Measurements from ENCODE around the gene ARID5A.
A peak's percentile ranks its signal among the peaks of the same experiment; 100 is the strongest.

ARID5A gene

DNA sequence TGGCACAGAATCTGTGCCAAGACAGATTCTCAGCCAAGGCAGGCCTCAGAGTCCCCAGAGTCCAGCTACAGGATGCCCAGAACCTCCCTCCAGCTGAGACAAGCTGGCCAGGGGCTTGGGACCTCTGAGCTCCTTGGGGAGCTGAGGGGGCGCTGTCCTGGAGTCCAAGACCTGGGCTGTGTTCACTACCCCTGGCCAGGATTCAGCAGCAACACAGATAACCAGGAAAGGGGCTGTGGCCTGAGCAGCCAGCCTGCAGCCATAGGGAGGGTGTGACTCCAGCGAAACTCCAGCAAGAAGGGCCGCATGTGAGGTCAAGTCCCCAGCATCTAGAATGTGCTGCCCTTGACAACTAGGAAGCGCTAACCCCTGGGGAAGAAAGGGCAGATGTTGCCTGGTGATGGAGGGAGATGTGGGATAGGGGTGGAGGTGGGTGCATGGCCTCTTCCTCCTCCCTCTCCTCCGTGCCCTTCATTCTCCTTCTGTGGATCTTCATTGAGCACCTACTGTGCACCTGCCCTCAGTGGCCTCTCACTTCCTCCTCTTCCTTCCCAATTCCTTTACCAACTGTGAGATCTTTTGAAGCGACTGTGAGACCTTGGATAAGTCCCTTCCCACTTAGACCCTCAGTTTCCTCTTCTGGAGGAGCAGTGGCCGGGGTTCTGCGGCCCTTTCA lies 7.7 kb upstream of the ARID5A start:
- no peak for DNase-seq

DNA sequence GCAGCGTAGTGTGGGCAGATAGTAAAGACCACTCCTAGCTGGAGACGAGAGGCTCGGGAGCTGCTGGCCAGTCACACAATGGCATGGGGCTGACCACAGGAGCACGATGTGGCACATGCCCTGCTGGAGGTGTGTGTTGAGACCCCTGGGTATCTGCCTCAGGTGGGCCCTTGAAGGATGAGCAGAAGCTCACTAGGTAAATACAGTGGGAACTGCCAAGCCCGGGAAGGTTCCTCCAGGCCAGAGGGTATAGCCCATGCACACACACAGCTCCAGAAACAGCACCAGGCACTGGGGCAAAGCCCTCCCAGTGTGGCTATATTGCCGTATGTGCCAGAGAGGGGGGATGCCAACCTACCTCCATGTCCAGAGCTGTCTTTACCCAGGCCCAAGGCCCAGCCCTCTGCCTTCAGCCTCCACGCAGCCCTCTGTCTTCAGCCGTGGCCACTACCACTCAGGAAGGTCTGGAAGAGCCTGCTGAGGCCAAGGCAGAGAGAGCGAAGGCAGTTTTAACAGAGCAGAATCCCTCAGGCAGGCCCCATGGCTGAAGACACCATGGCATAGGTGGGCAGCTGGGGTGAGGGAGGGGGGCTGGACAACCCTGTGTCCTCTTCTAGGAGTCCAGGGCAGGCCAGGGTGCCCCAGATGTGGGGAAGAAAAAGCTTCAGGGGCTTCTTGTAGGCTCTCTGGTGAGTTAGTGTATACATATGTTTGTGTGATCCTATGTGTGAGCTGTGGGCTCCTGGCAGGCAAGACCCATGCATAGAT lies 7.0 kb upstream of the ARID5A start:
- no peak for DNase-seq

DNA sequence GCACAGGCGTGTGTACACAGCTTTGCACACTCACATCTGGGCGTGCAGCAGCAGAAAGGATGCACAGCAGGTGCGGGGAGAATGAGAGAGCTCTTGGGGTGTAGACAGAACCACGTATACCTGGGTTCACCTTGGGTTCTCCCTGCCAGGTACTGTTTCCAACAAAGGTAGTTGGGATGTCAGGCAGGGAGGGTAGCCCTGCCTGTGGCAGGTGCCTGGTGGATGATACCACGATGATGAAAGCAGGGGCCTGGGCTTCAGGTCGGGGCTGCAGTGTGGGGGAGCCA lies 6.5 kb upstream of the ARID5A start:
- no peak for DNase-seq

DNA sequence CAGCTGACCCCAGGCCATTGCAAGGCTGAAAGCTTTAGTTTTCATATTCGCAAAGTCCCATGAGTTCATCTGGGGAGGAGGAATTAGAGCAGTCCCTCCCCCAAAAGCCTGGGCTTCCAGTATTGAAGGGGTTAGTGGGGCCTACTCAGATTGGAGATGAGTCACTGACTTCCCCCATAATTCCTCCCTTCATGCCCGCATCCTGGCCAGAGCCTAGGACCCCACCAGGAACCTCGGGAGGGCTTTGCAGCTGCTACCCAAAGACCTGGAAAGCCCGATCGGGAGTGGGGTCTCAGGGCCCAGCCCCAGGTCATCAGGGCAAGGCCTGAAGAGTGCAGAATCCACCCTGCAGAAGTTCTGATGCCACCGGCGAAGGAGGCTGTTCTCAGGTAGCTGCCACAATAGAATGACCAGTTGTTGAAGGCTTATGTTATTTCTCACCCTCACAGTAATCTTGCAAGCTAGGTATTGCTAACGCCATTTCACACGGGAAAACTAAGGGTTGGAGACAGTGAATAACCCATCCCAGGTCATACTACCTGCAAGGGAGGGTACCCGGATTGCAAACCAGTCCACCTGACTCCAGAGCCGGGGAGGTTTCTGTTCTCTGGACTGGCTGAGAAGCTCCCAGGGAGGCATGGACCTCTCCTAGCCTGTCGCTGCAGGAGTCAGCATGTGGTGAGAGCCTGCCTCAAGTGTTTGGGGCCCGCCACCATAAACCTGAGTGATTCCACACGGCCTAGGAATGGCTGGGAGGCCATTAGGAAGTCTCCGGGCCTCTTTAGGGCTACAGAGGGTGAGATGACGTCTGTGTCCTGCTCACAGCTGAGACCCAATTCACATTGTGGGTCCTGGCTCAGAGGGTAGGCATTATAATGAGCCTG lies 5.8 kb upstream of the ARID5A start:
- no peak for DNase-seq

DNA sequence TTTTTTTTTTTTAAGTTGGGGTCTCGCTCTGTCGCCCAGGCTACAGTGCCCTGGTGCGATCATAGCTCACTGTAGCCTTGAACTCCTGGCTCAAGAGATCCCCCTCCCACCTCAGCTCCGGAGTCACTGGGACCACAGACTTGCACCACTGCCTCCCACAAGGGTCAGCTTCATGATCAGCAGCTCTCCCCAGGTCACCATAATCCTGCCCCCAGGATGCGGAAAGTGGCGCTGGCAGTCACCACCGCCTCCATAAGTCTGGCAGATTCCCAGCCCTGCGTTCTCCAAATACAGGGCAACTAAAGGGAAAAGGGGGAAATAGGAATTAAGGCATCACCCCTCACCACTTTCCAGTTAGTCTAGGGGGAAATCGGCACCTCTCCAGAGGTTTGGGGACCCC lies 5.2 kb upstream of the ARID5A start:
- DNase-seq: no peak

DNA sequence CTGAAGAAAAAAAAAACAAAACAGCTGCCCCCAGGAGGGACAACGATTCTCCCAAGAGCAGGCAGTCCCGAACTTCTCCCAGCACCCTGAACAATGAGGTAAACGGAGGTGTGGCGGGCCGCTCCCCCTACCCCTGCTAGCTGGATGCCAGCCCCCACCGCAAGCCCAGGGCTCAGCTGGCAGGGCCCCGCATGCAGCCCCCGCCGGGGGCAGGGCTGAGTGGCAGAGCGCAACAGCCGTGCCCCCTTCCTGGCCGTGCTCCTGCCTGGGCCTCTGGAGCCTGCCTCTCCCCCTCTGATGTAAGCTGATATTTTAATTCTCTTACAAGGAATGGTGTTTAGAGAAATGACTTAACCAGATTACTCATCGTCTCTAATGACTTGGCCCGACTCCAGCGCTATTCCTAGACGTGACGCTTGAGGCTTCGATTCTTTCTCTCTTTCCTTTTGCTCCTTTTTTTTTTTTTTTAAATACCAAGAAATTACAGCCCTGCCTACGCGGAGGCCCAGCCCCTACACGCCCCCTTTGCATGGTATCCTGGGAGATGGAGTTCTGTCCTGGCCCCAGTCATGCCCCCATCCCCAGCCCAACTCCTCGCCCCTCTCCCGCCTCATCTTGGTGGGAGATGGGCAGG lies 4.6 kb upstream of the ARID5A start:
- peak; percentile 87 to 89 for DNase-seq

DNA sequence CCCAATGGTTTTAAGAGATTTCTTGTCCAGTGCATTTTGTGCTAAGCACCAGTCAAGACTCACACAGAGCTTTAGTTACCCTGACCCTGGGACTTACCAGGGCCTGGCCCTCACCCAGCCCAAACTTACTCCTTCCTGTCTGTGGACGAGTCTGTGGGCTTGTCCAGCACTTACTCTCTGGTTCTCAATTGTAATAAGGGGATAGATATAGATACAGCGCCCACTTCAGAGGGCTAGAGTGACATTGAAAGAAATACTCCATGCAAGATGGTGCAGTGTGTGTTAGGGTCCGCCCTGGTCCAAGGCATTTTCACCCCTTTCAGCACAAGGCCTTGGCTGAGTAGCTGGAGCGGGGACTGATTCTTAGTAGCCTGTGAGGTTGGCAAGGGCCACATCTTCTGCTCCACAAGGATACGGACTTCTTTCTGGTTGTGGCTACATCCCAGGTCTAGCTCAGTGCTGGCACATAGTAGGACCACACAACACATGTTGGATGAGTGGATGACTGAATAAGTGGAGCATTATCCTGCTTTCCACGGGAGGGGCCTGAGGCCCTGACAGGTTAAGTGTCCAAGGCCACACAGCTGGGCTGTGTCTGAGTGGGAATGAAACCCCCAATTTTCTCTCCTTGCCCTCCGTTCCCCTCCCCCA lies 3.8 kb upstream of the ARID5A start:
- DNase-seq: no peak

DNA sequence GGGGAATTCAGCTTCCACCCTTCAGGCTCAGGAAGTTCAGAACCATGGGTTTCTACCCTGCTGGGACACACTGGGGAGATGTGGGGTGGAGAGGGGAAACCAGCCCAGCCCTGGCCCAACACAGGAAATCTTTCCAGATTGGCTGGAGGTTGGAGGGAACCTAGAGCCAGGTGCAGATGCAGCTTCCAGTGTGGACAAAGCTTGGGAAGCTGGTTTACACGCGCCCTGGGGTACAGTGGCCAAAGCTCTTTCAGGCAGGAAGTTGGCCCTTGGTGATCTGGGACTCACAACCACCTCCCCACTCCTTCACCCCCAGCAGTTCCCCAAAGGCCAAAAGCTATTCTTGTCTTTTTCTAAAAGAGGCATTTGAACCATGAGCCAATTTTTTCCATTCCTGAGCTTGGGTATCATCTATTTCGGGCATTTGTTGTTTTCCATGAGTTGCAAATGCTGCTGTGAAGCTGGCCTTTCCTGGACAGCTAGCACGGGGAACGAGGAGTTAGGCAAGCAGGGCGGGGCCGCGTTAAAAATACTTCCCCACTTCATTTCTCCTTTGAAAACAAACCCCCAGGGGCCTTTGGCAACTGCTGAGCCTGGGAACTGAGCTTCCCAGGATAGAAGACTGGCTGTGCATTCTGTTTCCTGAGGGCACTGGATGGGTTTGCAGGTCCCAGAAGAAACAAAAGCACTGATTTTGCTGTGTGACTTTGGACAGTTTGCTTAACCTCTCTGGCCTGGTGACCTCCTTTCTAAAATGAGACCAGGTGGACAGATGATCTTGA lies 3.1 kb upstream of the ARID5A start:
- DNase-seq: no peak

DNA sequence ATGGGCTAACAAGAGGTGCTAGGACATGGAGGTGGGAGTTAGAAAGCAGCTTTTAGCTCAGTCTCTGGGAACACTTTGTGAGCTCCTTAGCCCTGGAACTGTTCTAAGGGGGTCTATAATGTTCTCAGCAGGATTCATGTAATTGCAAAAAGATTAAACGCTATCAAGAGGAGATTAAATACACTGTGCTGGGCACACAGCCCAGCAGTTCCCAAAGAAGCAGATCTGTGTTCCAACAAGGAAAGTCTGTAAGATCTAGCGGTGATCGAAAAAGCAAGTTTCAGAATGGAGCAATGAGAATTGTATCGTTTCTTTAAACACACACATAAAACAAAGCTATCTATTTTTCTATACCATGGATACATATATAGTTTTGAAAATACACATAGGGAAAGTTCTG lies 2.4 kb upstream of the ARID5A start:
- DNase-seq: no peak

DNA sequence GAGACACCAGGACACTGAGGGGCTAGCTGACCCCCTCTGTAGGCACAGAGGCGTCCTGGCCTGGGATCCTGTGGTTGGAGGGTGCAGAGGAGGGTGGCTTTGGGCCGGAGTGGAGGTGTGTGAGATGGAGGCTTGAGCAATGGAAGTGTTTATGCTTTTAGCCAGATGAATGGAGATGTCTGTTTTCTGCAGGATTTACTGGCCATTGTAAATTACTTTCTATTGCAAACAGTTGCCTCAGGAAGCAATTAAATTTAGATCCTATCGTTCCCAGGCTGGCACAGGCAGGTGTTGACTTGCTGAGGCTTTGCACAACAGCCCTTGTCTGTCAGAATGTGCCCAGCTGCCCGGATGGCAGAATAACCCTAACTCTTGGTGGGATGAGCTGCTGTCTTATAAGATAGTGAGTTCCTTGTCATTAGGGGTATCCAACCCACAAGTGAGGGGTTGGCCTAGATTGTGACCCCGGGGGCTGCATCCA lies 1.8 kb upstream of the ARID5A start:
- no peak for DNase-seq

DNA sequence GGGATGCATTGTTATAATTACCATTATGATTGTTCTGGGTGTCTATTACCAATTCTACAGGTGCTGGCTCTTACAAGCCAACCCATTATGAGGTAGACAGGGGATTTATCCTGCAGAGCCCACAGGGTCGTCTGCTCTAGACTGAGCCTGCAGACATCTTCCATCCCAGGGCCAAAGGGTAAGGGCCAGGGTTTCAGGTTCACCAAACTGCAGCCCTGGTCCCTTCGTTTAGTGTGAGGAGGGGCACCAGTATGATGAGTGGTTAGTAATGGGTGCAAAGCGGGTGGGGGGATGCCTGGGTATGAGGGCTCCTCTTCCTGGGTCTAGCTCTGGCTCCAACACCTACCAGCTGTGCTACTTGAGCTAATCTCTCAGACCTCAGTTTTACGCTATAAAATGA lies 1.2 kb upstream of the ARID5A start:
- no peak for DNase-seq

DNA sequence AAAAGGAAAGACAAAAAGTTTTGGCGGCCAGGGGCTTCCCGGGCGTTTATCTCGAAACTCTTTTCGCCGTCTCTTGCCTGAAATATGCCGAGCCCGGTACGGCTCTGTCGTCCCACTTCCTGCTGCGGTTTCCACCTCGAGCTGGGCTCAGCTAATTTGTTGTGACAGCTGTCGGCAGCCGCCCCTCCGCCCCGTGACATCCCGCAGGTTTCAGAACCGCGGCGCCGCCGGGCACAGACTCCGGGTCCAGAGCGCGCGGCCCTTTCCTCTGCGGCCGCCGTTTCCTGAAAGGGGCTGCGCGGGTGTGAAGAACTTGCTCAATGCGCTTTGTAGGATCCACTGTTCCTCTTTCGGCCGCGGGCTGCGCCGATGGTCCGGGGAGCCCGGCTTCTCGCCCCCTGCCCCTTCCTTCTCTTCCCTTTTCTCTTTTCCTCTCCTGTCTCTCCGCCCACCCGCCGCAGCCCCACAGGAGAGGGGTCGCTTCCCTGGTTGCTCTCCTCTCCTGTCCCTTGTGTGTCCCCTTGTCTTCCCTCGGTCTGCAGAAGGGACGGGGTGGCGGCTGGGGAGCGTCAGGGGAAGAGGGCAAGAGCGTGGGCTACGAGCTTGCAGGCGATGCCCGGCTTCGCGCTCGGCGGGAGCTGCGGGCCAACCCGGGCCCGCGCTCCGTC lies 648 bp downstream of the ARID5A start:
- peak; percentile 85 to 88 for DNase-seq

DNA sequence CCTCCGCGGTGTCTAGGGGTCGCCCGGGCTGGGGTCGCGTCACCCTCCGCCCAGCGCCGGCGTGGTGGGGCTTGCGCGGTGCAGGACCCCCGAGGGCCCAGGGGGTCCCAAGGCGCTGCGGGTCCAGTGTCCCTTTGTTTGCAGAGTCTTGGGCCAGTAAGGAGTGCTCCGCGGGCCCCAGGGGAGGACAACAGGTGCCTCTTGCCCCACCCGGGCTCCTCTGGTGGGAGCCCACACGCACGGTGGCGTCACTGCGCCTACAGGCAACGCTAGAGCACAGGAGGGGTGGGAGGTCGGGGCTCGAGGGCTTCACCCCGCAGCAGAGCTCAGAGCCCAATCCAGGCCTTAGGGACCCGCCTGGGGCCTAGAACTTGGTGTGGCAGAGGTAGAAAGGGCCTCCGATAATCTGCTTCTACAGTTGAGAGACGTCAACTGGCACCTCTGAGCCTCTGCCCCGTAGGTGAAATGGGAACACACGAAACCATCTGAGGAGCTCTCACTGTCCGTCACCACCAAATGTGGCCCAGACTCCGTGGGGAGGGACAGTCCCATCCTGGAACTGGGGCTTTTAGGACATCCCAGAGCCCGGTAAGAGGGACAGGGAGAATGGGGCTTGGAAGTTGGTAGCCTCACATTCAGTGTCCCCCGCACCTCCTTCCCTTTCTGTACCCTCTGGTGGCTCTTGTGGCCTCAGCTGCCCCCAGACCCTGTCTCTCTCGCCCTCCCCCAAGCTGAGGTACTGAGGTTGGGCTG lies 1.4 kb downstream of the ARID5A start:
- DNase-seq: peak; percentile 46 to 58

DNA sequence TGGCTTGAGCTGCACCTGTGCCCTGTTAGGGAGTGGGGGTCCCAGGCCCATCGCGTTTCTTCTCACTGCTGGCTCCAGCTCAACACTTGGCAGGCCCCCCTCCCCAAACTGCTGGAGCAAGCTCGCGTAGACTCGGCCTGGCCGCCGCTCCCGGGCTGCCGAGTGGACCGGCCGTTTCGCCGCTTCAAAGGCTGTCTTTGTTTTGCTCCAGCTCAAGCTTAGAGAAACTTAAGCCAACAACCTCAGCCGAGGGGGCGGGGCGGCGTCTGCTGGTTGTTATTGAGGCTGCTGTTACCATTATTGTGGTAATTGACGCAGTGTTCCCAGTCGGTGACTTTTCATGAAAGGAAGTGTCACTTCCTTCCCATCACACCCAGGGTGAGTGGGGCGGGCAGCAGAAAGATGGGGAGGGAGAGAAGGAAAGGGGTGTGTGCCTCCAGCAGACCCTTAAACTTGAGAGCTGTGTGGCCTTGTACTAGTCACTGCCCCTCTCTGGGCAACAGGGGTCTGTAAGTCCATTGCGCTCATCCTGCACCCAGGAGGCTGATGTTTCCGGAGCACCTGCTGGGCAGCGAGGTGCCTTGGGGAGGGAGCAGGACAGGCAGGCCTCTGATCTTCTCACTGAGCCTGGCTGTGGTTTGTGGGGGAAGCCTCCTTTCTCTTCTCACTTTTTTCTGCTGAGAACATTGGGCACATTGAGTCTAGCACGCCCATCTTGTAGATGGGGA lies 2.1 kb downstream of the ARID5A start:
- DNase-seq: peak; percentile 90 to 95

DNA sequence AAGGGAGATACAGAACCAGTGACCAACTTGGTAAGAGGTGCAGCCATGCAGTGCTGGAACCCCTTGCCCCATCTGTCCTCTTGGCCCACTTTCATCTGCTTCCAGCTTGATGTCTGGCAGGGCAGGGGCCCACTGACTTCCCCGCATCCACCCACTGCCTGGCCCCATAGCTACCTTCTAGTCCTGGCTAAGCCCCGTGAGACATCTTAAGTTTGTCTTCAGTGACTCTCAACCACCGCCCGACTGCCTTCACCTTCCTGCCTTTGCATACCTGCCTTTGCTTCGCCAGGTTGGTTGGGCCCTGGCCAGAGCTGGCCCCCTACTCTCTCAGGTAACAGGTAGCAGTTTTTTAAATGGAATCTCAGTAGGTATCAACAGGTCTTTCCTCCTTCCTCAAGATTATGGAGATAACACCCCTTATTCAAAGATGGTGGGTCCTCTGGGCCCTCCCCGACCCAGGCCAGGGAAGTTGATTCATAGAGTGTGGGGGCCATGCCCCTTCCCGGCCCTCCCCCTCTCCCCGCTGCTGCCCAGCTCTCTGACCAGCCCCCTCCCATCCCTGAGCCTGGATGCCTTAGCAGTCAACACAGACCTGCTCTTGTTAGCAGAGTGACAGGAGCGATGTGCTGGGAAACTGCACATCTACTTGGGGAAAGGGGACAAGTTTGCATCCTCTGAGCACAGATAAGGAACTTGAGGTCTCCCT lies 2.8 kb downstream of the ARID5A start:
- peak in 1 of 2 donors; percentile 42 for DNase-seq

DNA sequence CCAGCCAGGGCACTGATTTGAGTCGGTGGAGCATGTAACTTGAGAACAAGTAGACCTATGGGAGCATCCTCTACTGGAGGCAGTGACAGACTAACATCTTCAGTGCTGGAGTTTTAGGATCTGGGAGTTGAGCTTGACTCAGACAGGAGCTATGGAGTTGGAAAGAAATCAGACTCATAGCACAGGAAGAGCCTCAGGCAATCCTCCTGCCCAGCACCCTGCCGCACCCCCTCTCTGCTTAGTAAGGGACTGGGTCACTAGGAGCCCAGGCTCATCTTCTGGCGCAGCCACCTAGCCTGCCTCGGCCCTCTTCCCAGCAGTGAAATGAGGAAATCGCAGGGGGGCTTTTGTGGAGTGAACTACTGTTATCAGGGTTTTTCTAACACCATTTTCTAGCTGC lies 3.6 kb downstream of the ARID5A start:
- no peak for DNase-seq

DNA sequence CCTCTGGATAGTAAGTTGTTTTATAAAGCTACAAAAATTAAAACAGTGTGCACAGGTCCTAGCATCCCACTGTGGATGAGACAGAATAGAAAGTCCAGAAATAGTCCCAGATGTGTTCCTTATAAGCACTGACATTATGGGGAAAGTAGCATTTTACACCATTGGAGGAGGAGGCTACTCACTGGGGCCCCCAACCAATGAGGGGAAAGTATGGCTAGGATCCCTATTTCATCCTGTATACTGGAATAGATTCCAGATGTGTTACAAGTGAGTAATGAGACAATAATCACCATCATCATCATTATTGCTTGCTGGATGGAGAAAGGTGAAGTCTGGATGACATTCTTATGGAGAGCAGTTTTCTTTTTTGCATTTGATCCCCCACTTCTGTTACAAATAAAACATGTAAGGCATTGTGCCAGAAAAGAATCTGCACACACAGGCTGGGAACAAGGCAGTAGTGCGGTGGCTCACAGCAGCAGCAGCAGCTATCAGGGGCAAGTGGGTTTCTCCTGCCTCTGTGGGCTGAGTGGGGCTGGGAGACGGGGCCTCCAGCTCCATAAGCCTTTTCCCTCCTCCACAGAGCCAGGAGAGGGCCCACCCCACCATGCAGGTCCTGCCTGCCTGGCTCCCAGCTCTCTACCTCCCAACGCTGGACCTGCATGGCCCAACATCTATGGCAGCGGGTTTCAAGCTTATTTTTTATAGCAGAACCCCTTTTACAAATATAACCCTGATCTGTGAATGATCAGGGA lies 5.0 kb downstream of the ARID5A start:
- no peak for DNase-seq

DNA sequence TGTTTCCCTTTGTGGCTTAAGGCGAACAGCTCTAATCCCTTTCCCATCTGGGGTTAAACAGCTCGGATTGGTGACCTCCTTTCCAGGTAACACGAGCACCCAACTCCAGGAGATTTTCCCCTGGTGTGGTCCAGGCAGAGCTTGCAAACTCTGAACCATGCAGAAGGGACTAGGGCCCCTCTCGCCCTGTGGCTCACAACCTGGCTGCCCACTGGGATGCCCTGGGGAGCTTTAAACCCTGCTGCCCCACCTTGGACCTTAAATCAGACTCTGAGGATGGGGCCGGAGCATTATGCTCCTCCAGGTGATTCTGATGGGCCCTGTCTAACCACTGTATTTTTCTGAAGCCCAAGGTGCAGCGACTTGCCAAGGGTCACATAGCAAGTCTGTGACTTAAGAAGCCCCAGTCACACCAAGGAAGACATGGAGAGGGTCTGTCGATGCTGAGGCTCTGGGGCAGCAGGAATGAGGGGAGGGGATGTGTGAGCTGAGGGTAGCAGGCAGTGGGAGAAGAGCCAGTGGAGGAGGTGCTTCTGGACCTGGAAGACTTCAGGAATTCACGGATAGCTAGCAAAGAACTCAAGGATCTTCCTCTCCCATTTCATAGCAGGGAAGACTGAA lies 5.9 kb downstream of the ARID5A start:
- DNase-seq: no peak

All from stimulated activated CD4-positive, alpha-beta T cell treated with anti-CD3 and anti-CD28 coated beads, Interleukin-2, amount 100 ng/mL, for 24 hours (primary cell).